H1 (cell line): ENCODE measurements around the gene ASGR2. TPM values are rescaled to one million over a fixed set of nuclear protein-coding genes. Genes with fewer than 3 reads are reported as not detected.

Experiments used
- CTCF ChIA-PET: fragments of 300-600 bp; sonication (Branson Sonifier 250); formaldehyde crosslinking; loops from one replicate; lab custom pipeline; 2021; ENCODE audit not compliant: partially characterized antibody; lab: Charles Lee
- POLR2A ChIA-PET: fragments of 300-600 bp; sonication (Branson Sonifier 250); formaldehyde crosslinking; loops from one replicate; lab custom pipeline; 2021; ENCODE audit warnings: inconsistent platforms; ENCODE audit not compliant: partially characterized antibody; lab: Charles Lee
- DNase-seq, 2 experiments: peaks; one replicate each; pipeline versions ENCODE4 v3.0.0 to v3.0.0-alpha.2; 2010 to 2022; ENCODE audit warnings: low spot score in 2 of 2, low read depth in 1 of 2, mixed read lengths in 1 of 2
- FAIRE-seq: peaks from 2 replicates; lab custom pipeline; 2011; peaks lifted over from hg19 to GRCh38; lab: Jason Lieb, UNC
- H2AFZ ChIP-seq: 2 replicates; pipeline ENCODE4 v1.8.1; 2012; ENCODE audit warnings: low read length, inconsistent platforms
- H2AK5ac ChIP-seq: 2 replicates; pipeline ENCODE4 v1.6.1; 2013; ENCODE audit warnings: low read depth, low read length
- H2BK120ac ChIP-seq: replicated peaks from 2 replicates; pipeline ENCODE3; 2013; ENCODE audit warnings: low read depth, low read length, inconsistent platforms
- H2BK12ac ChIP-seq: 2 replicates; pipeline ENCODE4 v1.6.1; 2013; ENCODE audit warnings: low read depth, low read length
- H2BK15ac ChIP-seq: 2 replicates; pipeline ENCODE4 v1.6.1; 2013; ENCODE audit warnings: low read length
- H2BK20ac ChIP-seq: 2 replicates; pipeline ENCODE4 v1.6.1; 2013; ENCODE audit warnings: low read length
- H2BK5ac ChIP-seq: 2 replicates; pipeline ENCODE4 v1.6.1; 2013; ENCODE audit warnings: low read depth, low read length
- H3K14ac ChIP-seq: 2 replicates; pipeline ENCODE4 v1.6.1; 2013; ENCODE audit warnings: inconsistent platforms; ENCODE audit not compliant: insufficient read length
- H3K18ac ChIP-seq: 2 replicates; pipeline ENCODE4 v1.6.1; 2013; ENCODE audit warnings: low read length; ENCODE audit errors: extremely low read depth
- H3K23ac ChIP-seq: 2 replicates; pipeline ENCODE4 v1.6.1; 2013; ENCODE audit warnings: inconsistent platforms; ENCODE audit not compliant: insufficient read length
- H3K23me2 ChIP-seq: 2 replicates; pipeline ENCODE4 v1.6.1; 2013; ENCODE audit warnings: low read depth, low read length
- H3K27ac ChIP-seq: 2 replicates; pipeline ENCODE4 v1.6.1; 2011; ENCODE audit warnings: low read depth, low read length, inconsistent platforms
- H3K27me3 ChIP-seq, 4 experiments: replicated peaks in 1 of 4; 1 replicate in 1 of 4; 2 replicates in 3 of 4; pipeline versions ENCODE4 v1.6.1 to v1.8.1; 2011 to 2013; ENCODE audit warnings: low read length in 3 of 4, mild to moderate bottlenecking in 3 of 4, inconsistent platforms in 2 of 4, mixed read lengths in 2 of 4, moderate library complexity in 1 of 4; ENCODE audit not compliant: control insufficient read depth in 3 of 4, insufficient read depth in 3 of 4; ENCODE audit errors: extremely low read depth in 1 of 4
- H3K36me3 ChIP-seq, 4 experiments: 2 replicates each; pipeline versions ENCODE4 v1.6.1 to v1.8.1; 2011 to 2013; ENCODE audit warnings: mild to moderate bottlenecking in 4 of 4, low read length in 3 of 4, moderate library complexity in 2 of 4, control low read depth in 1 of 4, inconsistent platforms in 1 of 4; ENCODE audit not compliant: insufficient read depth in 4 of 4, control insufficient read depth in 2 of 4
- H3K4ac ChIP-seq: replicated peaks from 2 replicates; pipeline ENCODE3; 2013; ENCODE audit warnings: low read length, low read depth, mixed read lengths, inconsistent platforms; ENCODE audit not compliant: insufficient read length
- H3K4me1 ChIP-seq, 4 experiments: replicated peaks in 1 of 4; 1 replicate in 1 of 4; 2 replicates in 3 of 4; pipeline versions ENCODE4 v1.6.1 to v1.8.1; 2011 to 2013; ENCODE audit warnings: low read length in 3 of 4, inconsistent platforms in 2 of 4, mixed read lengths in 1 of 4; ENCODE audit not compliant: insufficient read depth in 4 of 4, control insufficient read depth in 3 of 4
- H3K4me2 ChIP-seq, 2 experiments: 2 replicates each; pipeline versions ENCODE4 v1.6.1 to v1.8.1; 2011 to 2013; ENCODE audit warnings: low read depth in 2 of 2, low read length in 2 of 2, control low read depth in 1 of 2, inconsistent platforms in 1 of 2, mild to moderate bottlenecking in 1 of 2; ENCODE audit not compliant: insufficient read depth in 1 of 2
- H3K4me3 ChIP-seq, 4 experiments: fragments of 200-600, 300-600 bp in 1 of 4; sonication (generic), shearing (Covaris generic), sonication (Bioruptor Twin) in 1 of 4; 2 replicates each; pipeline versions ENCODE4 v1.5.1 to v1.8.1; 2011 to 2016; ENCODE audit warnings: low read length in 4 of 4, low read depth in 3 of 4, control low read depth in 2 of 4, inconsistent platforms in 2 of 4, mild to moderate bottlenecking in 2 of 4, mixed read lengths in 1 of 4, moderate library complexity in 1 of 4; ENCODE audit not compliant: insufficient read depth in 2 of 4; ENCODE audit errors: extremely low read depth in 1 of 4
- H3K56ac ChIP-seq: replicated peaks from 2 replicates; pipeline ENCODE3; 2013; ENCODE audit warnings: low read depth, mild to moderate bottlenecking, mixed read lengths, low read length, inconsistent platforms; ENCODE audit not compliant: insufficient read length
- H3K79me1 ChIP-seq: 2 replicates; pipeline ENCODE4 v1.6.1; 2013; ENCODE audit warnings: low read depth, low read length, control low read depth
- H3K79me2 ChIP-seq, 2 experiments: 2 replicates each; pipeline versions ENCODE4 v1.6.1 to v1.8.1; 2012 to 2013; ENCODE audit warnings: low read length in 2 of 2, mild to moderate bottlenecking in 2 of 2, inconsistent platforms in 1 of 2; ENCODE audit not compliant: insufficient read depth in 2 of 2, control insufficient read depth in 1 of 2
- H3K9ac ChIP-seq, 4 experiments: replicated peaks in 1 of 4; 1 replicate in 1 of 4; 2 replicates in 3 of 4; pipeline versions ENCODE4 v1.6.1 to v1.8.1; 2011 to 2013; ENCODE audit warnings: low read depth in 3 of 4, low read length in 3 of 4, control low read depth in 2 of 4, mild to moderate bottlenecking in 2 of 4, moderate library complexity in 2 of 4, inconsistent platforms in 1 of 4; ENCODE audit errors: extremely low read depth in 1 of 4
- H3K9me3 ChIP-seq, 2 experiments: 2 replicates each; pipeline versions ENCODE4 v1.6.1 to v1.8.1; 2012 to 2013; ENCODE audit warnings: mild to moderate bottlenecking in 2 of 2, moderate library complexity in 2 of 2, control low read depth in 1 of 2, inconsistent platforms in 1 of 2, low read depth in 1 of 2, low read length in 1 of 2, mixed read lengths in 1 of 2; ENCODE audit not compliant: insufficient read depth in 2 of 2
- H4K20me1 ChIP-seq, 2 experiments: replicated peaks in 1 of 2; 2 replicates each; pipeline versions ENCODE3 to v1.8.1; 2011 to 2013; ENCODE audit warnings: inconsistent platforms in 2 of 2, low read length in 2 of 2, mild to moderate bottlenecking in 1 of 2; ENCODE audit not compliant: insufficient read depth in 2 of 2, control insufficient read depth in 1 of 2
- H4K5ac ChIP-seq: 2 replicates; pipeline ENCODE4 v1.6.1; 2013; ENCODE audit warnings: low read length, low read depth, mixed read lengths, inconsistent platforms; ENCODE audit not compliant: insufficient read length
- H4K8ac ChIP-seq: 2 replicates; pipeline ENCODE4 v1.8.0; 2013; ENCODE audit warnings: mild to moderate bottlenecking, moderate library complexity, low read length, inconsistent platforms; ENCODE audit not compliant: insufficient read depth; ENCODE audit errors: extremely low read depth
- H4K91ac ChIP-seq: replicated peaks from 2 replicates; pipeline ENCODE3; 2013; ENCODE audit warnings: low read length, mixed read lengths, inconsistent platforms; ENCODE audit not compliant: insufficient read length
- ASH2L ChIP-seq: fragments of 200-600, 300-600 bp; sonication (generic); IDR thresholded peaks from one replicate; pipeline ENCODE4 v1.7.1; 2017; ENCODE audit warnings: low read length
- CHD1 ChIP-seq: IDR thresholded peaks from 2 replicates; pipeline ENCODE4 v1.6.1; 2012; ENCODE audit warnings: low read depth, low read length, improper control_type of control experiment
- CHD2 ChIP-seq: IDR thresholded peaks from 2 replicates; pipeline ENCODE4 v1.6.1; 2012; ENCODE audit warnings: low read length, improper control_type of control experiment
- EGR1 ChIP-seq: IDR thresholded peaks from 2 replicates; pipeline ENCODE4 v1.6.1; 2011; ENCODE audit warnings: low read depth, low read length, borderline replicate concordance
- JUN ChIP-seq: IDR thresholded peaks from 2 replicates; pipeline ENCODE4 v1.6.1; 2011; ENCODE audit warnings: low read depth, mild to moderate bottlenecking, improper control_type of control experiment, low read length
- RAD21 ChIP-seq, 2 experiments: IDR thresholded peaks in 1 of 2; conservative IDR thresholded peaks in 1 of 2; 2 replicates each; pipeline ENCODE4 v1.6.1; 2011; ENCODE audit warnings: low read depth in 2 of 2, low read length in 2 of 2, improper control_type of control experiment in 1 of 2, inconsistent platforms in 1 of 2, mild to moderate bottlenecking in 1 of 2, moderate library complexity in 1 of 2
- SUZ12 ChIP-seq: fragments of 200-600 bp; sonication (generic); IDR thresholded peaks from 2 replicates; pipeline ENCODE4 v1.6.1; 2012; ENCODE audit warnings: mild to moderate bottlenecking, inconsistent platforms, low read length, moderate library complexity, mixed read lengths
- WGBS, 2 experiments: shearing (Covaris generic) in 1 of 2; methylation state at CpG; one replicate each; pipeline versions ENCODE4 v1.1.6 to v1.1.7; 2013 to 2015; ENCODE audit warnings: low lambda C conversion rate in 2 of 2, mixed read lengths in 2 of 2, inconsistent platforms in 1 of 2, low coverage in 1 of 2, missing lambda C conversion rate in 1 of 2; ENCODE audit not compliant: insufficient replicate concordance in 2 of 2, insufficient coverage in 1 of 2, insufficient read length in 1 of 2; ENCODE audit errors: extremely low coverage in 1 of 2, missing lambda C conversion rate in 1 of 2; 5-methylcytosine and 5-hydroxymethylcytosine counted together
- polyA plus RNA-seq, 7 experiments: library from polyadenylated mRNA; depleted of rRNA in 3 of 7; stranded (reverse) in 5 of 7; unstranded in 2 of 7; fragments of >200 nt in 5 of 7; fragments of 200-250 nt in 2 of 7; gene quantifications; 1 replicate in 5 of 7; 2 replicates in 1 of 7; 4 replicates in 1 of 7; pipeline versions ENCODE4 v1.2.1 to v1.2.3, GENCODE V29; 2011 to 2013; ENCODE audit warnings: missing spikeins in 2 of 7, mixed read lengths in 2 of 7
- total RNA-seq: library from RNA; stranded (reverse); fragmentation: NEBNext Ultra II Directional; extraction: Animal tissue kit (Norgen Biotek cat#: 25700); gene quantifications from 2 replicates; pipeline ENCODE4 v1.2.1, GENCODE V29; 2021
- TF ChIP-seq, protein P1 (sequence below): IDR thresholded peaks from 2 replicates; pipeline ENCODE4 v1.6.1; 2012; ENCODE audit warnings: inconsistent platforms
- TF ChIP-seq, protein P2 (sequence below): IDR thresholded peaks from 2 replicates; pipeline ENCODE4 v1.6.1; 2012; ENCODE audit warnings: low read length, inconsistent platforms

The ASGR2 gene
- total and polyA plus RNA-seq, 2 of the 8 experiments (the other 6 are each of a cell fraction or from before 2014, with no cell fraction given): 0.91 TPM; not detected in 1

DNA sequence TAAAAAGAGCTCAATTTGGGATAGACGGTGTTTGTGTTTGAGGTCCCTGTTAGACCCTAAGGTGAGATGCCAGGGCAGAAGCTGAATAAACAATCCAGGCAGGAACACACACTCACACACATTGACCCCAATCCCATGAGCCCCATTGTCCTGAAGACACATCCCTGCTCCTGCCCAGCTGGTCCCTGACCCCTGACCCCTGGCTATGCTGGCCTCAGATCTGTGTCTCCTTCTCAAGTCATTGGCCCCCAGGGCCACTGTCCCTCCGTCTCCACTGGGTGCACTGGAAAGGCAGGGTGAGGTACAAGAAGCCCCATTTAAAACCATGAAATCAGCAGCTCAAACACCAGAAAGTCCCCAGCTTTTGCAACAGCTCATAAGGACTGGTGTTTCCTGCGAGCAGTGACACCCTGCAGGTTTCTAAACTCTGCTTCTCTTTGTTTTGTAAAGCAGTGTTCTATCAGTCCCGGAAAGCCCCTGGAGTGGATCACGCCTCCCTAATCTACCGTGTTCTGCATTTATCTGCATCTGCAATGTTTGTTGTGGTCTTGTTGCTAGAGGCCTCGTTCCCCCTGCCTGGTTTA is 18.0 kb upstream of the ASGR2 start:
- peaks cover 10 to 32% (median 22%) of the 10 kb centered on the region in 4 experiments for H3K4me1 ChIP-seq
- H3K4me2 ChIP-seq: peak overlapping the region; percentile 8 to 63
- TF ChIP-seq, protein P1, sequence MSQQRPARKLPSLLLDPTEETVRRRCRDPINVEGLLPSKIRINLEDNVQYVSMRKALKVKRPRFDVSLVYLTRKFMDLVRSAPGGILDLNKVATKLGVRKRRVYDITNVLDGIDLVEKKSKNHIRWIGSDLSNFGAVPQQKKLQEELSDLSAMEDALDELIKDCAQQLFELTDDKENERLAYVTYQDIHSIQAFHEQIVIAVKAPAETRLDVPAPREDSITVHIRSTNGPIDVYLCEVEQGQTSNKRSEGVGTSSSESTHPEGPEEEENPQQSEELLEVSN: no peak
- peak; percentile 98 for TF ChIP-seq ASH2L
- no peak for TF ChIP-seq CHD1
- no peak for TF ChIP-seq RAD21 (IDR thresholded peaks at IDR 0.05 in 1 of 2, conservative IDR thresholded peaks at IDR 0.05 in 1 of 2; ENCODE audit: low read depth in 2 of 2, low read length in 2 of 2)
- TF ChIP-seq CHD2: no peak
- TF ChIP-seq, protein P2, sequence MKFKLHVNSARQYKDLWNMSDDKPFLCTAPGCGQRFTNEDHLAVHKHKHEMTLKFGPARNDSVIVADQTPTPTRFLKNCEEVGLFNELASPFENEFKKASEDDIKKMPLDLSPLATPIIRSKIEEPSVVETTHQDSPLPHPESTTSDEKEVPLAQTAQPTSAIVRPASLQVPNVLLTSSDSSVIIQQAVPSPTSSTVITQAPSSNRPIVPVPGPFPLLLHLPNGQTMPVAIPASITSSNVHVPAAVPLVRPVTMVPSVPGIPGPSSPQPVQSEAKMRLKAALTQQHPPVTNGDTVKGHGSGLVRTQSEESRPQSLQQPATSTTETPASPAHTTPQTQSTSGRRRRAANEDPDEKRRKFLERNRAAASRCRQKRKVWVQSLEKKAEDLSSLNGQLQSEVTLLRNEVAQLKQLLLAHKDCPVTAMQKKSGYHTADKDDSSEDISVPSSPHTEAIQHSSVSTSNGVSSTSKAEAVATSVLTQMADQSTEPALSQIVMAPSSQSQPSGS: no peak; the same call in 1 of the 2 replicates
- no peak for TF ChIP-seq SUZ12
- TF ChIP-seq JUN: no peak
- TF ChIP-seq EGR1: no peak

More for the DNA sequence above, 18.0 kb upstream of the ASGR2 start:
- Histone ChIP-seq H4K8ac (no peak overlapping the region), H3K4ac (no peak overlapping the region), H2AK5ac (no peak overlapping the region), H3K36me3 (no peaks in the 10 kb centered on the region), H3K14ac (no peak overlapping the region), H3K9me3 (no peaks in the 10 kb centered on the region), H2BK120ac (no peak overlapping the region), H2AFZ (no peak overlapping the region), H3K79me1 (no peaks in the 10 kb centered on the region), H2BK12ac (peak overlapping the region; percentile 85), H4K5ac (no peak overlapping the region), H3K27me3 (no peaks in the 10 kb centered on the region; a peak in 1 of 7 replicates), H3K23me2 (no peaks in the 10 kb centered on the region), H2BK15ac (peak overlapping the region; percentile 48; the same call in 1 of the 2 replicates), H2BK5ac (peak overlapping the region; percentile 72; the same call in 1 of the 2 replicates), H3K23ac (no peak overlapping the region), H3K27ac (peak overlapping the region; percentile 94), H3K4me3 (peak overlapping the region in 3 of 4 experiments; percentile 9 to 37 (median 23); a peak in 3 of 8 replicates), H4K91ac (peak overlapping the region; percentile 3), H3K56ac (no peak overlapping the region), H3K9ac (peak overlapping the region in 2 of 4 experiments; percentile 62 to 66; a peak in 4 of 7 replicates), H3K18ac (peak overlapping the region; percentile 76; the same call in 1 of the 2 replicates), H4K20me1 (no peaks in the 10 kb centered on the region), H2BK20ac (no peak overlapping the region), H3K79me2 (no peaks in the 10 kb centered on the region)
- ChIA-PET CTCF (interaction anchor here (0.5 to 17.7 kb wide), 21 partner anchors 7 to 200 kb away, joined by 3 to 434 read pairs (median 4); partner anchors contain the start of genes ALOX12, ASGR2 and SLC16A11), POLR2A (interaction anchor here (0.6 to 2.6 kb wide), 16 partner anchors 9 to 87 kb away, joined by 3 to 13 read pairs (median 3); partner anchors contain the start of genes ASGR2 and SLC16A11)
- WGBS, 2 experiments: 4% methylated on average over 6 of the region's 7 CpGs; no CpG with 5 or more reads in 1 of the 2 experiments
- FAIRE-seq (peak; percentile 99), DNase-seq (peak; percentile 63 to 79)
